Measurements from ENCODE around the gene FBXL7. TPM values are rescaled to one million over a fixed set of nuclear protein-coding genes. Genes with fewer than 3 reads are reported as not detected.

The FBXL7 gene
- 7.2 and 8.9 TPM in 2 replicates for polyA plus RNA-seq (2014; cell fraction: cytosol; rRNA removed)
- 17.9 and 24.8 TPM in 2 replicates for polyA plus RNA-seq (2014; cell fraction: nucleus; rRNA removed)

- peak; percentile 82 for DNase-seq (ENCODE audit: low spot score)
Measured at GRCh38 chr5:15499528-15500324, at the start of gene FBXL7. FBXL7 (plus strand) TSS chr5:15500180.

DNA sequence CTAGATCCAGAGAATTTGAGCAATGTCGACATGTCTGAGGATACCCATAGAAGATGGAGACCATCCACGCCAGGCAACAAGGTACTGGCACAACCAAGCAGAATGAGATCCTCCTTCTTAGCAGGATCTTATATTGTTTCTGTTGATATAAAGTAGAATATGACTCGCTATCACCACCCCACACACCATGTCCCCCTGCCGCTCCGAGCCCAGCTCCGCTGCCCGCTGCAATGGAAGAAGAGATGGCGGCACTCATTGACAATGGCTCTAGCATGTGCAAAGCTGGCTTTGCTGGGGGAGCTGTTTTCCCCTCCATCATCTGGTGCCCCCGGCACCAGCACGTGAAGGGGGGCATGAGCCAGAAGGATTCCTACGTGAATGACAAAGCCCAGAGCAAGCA is 49.5 kb upstream of the FBXL7 start:
- DNase-seq (ENCODE audit: low spot score) = no peak

- DNase-seq (ENCODE audit: low spot score) = no peak
Measured at GRCh38 chr5:15450949-15451348, 49.0 kb upstream of the FBXL7 start.

GRCh38 chr5:15452030-15452429 is 48.0 kb upstream of the FBXL7 start:
- DNase-seq (ENCODE audit: low spot score) = no peak

DNA sequence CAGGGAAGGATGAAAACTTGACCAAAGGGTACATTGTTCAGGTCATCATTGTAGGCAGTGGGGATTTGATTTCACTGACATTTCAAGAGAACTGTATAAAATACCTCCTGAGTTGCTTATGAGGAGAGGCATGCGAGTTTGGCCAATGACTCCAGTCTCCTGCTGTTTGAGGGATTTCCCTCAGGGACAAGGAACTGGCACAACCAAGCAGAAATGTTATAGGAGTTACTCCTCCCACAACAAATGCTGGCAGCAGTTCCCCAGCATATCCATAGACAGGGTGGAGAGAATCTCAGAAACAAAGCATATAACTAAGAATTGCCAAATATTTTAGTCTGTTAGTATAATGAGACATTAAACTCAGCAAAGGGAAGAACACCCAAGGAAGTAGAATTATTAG is 47.2 kb upstream of the FBXL7 start:
- DNase-seq (ENCODE audit: low spot score) = no peak

DNA sequence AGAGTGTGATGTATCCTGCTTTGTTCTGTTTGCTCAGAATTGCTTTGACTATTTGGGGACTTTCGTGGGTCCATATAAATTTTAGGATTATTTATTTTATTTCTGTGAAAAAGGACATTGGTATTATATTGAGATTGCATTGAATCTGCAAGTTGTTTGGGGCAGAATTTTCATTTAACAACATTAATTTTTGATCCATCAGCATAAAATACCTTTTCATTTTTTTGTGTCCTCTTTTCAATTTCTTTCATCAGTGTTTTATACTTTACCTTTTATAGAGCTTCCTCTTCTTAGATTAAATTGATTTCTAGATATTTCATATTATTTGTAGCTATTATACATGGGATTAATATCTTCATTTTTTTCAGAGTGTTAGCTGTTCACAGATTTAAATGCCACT is 40.8 kb upstream of the FBXL7 start:
- no peak for DNase-seq (ENCODE audit: low spot score)

DNA sequence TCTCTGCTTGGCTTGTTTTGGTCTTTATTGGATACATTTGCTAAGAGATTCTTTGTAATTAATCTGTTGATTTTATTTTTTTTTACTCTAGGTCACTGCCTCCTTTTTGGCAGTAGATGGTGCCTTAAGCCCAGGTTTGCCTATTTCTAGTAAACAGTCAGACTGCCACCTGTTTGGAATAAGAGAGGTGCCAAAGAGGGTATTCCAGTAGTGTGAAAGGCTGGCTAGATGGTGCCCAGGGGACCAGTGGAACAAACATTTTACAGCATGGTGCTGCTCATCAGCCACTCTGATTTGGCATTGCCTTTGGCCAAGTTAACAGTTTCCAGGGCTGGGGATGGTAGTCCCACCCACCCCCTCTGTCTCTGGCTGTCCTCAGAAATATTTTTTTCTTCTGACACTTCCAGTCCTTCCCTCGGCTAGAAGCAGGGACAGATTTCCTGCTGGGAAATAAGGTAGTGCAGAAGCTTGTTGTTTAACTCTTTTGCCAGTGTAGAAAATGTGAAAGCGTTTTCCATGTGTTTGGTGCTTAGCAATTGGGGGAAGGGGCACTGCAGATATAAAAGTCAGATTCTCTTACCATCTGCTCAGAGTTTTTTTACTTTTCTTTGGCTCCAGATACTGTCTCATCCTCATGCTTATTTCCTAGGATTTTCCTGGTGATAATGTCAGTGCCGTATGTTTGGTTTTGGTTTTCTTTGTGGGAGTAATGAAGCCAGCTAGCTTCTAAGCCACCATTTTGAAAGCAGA is 36.6 kb upstream of the FBXL7 start:
- DNase-seq (ENCODE audit: low spot score) = peak; percentile 29

GRCh38 chr5:15472116-15472515 is 27.9 kb upstream of the FBXL7 start:
- no peak for DNase-seq (ENCODE audit: low spot score)

GRCh38 chr5:15474143-15474719 is 25.7 kb upstream of the FBXL7 start:
- DNase-seq (ENCODE audit: low spot score) = no peak

- DNase-seq (ENCODE audit: low spot score) = no peak
Measured at GRCh38 chr5:15475367-15475766, 24.6 kb upstream of the FBXL7 start.

DNA sequence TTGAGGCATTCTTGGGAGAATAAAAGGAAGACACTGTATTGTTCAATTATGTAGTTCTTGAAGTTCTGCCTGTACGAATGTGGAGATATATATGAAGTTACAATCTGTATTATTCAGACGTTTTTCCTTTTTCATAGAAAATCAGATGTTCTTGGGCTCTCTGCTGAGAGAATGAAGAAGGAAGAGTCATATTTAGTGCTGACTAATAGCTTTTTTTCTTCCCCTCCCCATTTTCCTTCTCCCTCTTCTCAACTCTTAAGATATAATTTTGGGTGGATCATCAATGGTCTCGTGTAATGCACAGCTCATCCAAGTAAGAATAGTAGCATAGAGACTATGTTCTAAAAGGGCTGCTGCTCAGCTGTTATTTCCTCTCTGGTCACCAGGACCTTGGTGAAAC is 23.0 kb upstream of the FBXL7 start:
- DNase-seq (ENCODE audit: low spot score) = no peak

- DNase-seq (ENCODE audit: low spot score) = no peak
Measured at GRCh38 chr5:15480436-15480835, 19.5 kb upstream of the FBXL7 start.

DNA sequence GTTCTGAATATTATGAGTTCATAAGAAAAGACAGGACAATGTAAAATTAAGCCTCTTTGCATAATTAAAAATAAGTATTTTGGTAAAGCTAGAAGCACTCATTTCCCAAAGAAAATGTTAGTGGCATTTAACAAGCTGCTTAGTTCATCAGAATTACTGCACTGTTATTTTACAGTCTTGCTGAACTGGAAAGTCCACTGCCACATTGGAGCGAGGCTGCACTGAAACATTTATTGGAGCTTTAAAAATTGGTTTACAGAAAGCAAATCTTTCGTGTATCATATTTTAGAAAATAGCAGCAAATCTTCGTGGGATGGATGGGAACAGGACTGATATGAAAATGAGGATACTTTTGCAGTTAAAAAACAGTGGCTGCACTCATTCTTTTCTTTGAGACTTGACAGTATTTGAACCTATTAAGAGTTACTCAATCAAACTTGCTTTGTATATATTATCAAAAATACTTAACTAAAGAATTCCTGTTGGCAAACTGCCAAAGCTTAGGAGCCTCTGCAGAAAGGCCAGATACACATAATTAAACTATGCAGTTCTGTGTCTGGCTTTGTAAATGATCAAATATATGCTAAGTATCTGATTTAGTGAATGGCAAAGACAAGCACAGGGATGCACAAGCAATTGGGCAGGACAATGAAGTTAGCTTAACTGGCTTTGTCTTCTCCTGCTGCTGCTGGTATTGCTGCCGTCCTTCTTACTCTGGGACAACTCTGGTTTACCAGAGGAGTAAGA is 16.5 kb upstream of the FBXL7 start:
- peak; percentile 77 for DNase-seq (ENCODE audit: low spot score)

GRCh38 chr5:15487228-15487627 is 12.8 kb upstream of the FBXL7 start:
- DNase-seq (ENCODE audit: low spot score) = no peak

- no peak for DNase-seq (ENCODE audit: low spot score)
Measured at GRCh38 chr5:15489571-15490235, 10.3 kb upstream of the FBXL7 start.

DNA sequence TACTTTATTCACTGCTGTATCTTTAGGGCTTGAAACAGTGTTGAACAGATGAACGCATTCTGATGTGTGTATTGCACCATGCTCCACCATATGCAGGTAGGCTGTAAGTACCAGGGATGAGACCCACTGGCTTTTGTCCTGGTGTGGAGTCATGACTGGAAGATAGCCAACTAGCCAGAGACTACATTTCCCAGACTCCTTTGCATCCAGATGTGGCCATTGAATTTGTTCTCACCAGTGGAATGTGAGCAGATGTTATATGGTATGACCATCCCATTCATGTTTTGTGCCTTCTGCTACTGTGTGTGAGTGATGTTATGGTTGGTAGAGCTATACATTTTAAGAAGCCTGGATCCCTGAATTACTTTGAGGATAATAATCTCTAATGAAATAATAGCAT is 7.4 kb upstream of the FBXL7 start:
- DNase-seq (ENCODE audit: low spot score) = no peak

GRCh38 chr5:15493501-15493900 is 6.5 kb upstream of the FBXL7 start:
- no peak for DNase-seq (ENCODE audit: low spot score)

GRCh38 chr5:15495026-15495425 is 5.0 kb upstream of the FBXL7 start:
- peak; percentile 28 for DNase-seq (ENCODE audit: low spot score)

GRCh38 chr5:15496886-15497285 is 3.1 kb upstream of the FBXL7 start:
- DNase-seq (ENCODE audit: low spot score) = no peak

DNA sequence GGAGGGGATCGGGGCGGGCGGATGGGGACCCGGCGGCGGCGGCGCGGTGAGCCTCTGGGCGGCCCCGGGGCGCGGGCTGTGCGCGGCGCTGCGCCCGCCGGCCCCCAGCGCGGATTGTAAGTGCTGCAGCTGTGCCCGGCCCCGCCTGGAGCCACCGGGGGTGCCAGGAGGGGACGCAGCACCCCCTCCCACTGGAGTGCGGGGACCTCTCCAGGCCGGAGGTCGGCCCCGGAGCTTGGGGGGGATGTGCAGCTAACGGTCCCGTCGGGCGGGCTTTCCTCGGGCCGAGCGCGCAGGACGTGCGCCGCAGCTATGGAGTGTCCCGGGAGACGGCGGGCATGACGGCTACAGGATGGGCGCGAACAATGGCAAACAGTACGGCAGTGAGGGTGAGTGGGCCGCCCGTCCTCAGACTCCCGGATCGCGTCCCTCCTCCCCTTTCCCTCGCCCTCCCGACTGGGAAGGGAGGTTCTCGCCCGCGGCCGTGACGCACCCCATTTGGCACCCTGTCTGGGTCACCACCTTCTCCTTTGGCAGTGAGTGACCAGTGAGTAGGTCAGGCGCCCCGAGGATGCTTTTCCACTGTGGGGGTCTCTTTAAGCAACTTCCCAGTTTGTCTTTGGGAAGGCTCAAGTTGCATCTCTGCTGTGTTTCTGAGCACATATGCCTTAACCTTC is 483 bp downstream of the FBXL7 start:
- DNase-seq (ENCODE audit: low spot score) = peak; percentile 27

All from SK-N-DZ (cell line).